ENCODE measurements around the gene AGBL4. TPM values are rescaled to one million over a fixed set of nuclear protein-coding genes. Genes with fewer than 3 reads are reported as not detected.

The AGBL4 gene
- total RNA-seq (2011; cell fraction: chromatin; rRNA removed; ENCODE audit: low replicate concordance) = not detected in 2 replicates
- total RNA-seq (2011; cell fraction: nucleolus; rRNA removed) = not detected in 2 replicates
- total RNA-seq (2011; cell fraction: nucleoplasm; rRNA removed) = not detected in 2 replicates
- total RNA-seq (2014; rRNA removed) (not detected in 2 replicates), total RNA-seq (2014; rRNA removed; fragmentation: Illumina TruSeq; extraction: Trizol) (not detected in 2 replicates), total RNA-seq (2015; rRNA removed; fragmentation: Illumina TruSeq; extraction: Trizol) (0.11 TPM in 1 of 2 replicates, not detected in the other), total RNA-seq (2021) (not detected in 2 replicates), polyA plus RNA-seq (2011; rRNA removed) (0.07 and 0.11 TPM in 2 replicates), polyA plus RNA-seq (2014; fragmentation: Illumina TruSeq; extraction: Trizol) (not detected in 2 replicates), polyA plus RNA-seq (2014; fragmentation: Nextera tagmentation; extraction: Ambion mirVana) (not detected), polyA plus RNA-seq (2014; rRNA removed) (not detected in 2 replicates), polyA minus RNA-seq (2011; rRNA and poly(A)+ RNA removed) (not detected in 2 replicates), Bru-seq, nascent RNA (percentile 12 among the genes with signal in this experiment), BruChase-seq, experiment 1, labeled RNA remaining after a 2-hour chase (percentile 16 among the genes with signal in this experiment), BruChase-seq, experiment 2, labeled RNA remaining after a 6-hour chase (percentile 17 among the genes with signal in this experiment)
- 0.07 TPM in 1 of 2 replicates, not detected in the other for polyA plus RNA-seq (2011; cell fraction: cytosol; rRNA removed)
- not detected in 2 replicates for polyA plus RNA-seq (2011; cell fraction: nucleus; rRNA removed)
- 0.04 TPM in 1 of 2 replicates, not detected in the other for polyA plus RNA-seq (2012)
- polyA minus RNA-seq (2011; cell fraction: cytosol; rRNA and poly(A)+ RNA removed) = not detected in 2 replicates
- polyA minus RNA-seq (2011; cell fraction: nucleus; rRNA and poly(A)+ RNA removed) = not detected in 2 replicates
- long read RNA-seq, experiment 1 = 0 reads
- long read RNA-seq, experiment 2 = 0 reads
- long read RNA-seq, experiment 3 = 0 reads

DNA sequence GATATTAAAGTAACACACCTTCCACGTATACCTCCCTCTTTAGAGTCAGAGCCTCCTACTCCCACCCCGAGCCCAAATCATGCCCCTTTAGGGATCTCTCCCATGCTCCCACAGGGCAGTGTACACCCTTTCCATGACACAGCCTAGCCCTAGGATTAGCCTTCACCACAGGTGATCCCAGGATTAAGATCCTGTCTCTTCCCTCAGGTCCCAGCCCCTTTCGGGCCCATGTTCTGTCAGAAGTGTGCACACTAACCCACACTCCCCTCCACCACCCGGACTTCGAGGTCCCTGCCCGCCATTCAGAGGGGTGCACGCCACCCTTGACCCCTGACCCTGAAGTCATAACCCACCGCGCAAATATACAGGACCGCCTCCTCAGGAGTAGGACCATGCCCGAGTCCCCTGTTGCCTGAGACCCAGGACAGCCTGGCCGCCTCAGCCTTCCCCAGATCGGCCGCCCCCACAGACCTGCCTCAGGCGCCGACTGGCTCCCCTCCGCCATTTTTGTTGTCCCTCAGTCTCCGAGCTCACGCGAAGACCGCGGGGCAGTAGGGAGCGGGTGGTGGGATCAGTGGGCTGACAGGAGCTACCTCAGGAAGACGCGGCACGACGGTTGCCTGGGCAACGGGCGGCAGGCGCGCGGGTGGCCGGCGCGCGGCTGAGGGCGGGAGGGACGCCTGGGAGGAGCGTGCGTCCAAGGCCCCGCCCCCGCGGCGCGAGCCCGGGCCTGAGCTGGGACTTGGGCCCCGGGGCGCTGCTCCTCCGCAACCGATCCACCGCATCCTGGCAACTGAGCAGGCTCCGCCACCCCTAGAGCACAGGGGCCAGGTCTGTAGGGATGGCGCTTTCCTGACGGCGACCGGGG, at the start of gene AGBL4:
Gene AGBL4, minus strand, starts transcription at position 663 of the 868 bp plus-strand sequence.
- Histone ChIP-seq H3K4me1 (replicated peaks in 1 of 2; ENCODE audit: control insufficient read depth in 2 of 2, insufficient read depth in 2 of 2, low read length in 2 of 2) (peaks cover 0 to 7% of the 10 kb centered on the region in 2 experiments; a peak in 1 of 5 replicates), H3K9ac (ENCODE audit: insufficient read depth in 1 of 2, low read depth in 2 of 2, low read length in 2 of 2) (peak within 1 kb of the TSS in 1 of 2 experiments; percentile 78; a peak in 3 of 4 replicates), H3K27ac (ENCODE audit: extremely low read depth, low read depth, low read length) (no peak within 1 kb of the TSS), H3K4me3 (peak within 1 kb of the TSS; percentile 35), H3K79me2 (ENCODE audit: control insufficient read depth, insufficient read depth, low read length) (no peaks in the 10 kb centered on the region), H3K27me3 (ENCODE audit: control insufficient read depth in 2 of 2, insufficient read depth in 2 of 2, low read length in 2 of 2) (no peaks in the 10 kb centered on the region), H3K9me3 (replicated peaks; ENCODE audit: control insufficient read depth, insufficient read depth, low read depth, low read length) (no peaks in the 10 kb centered on the region), H3K36me3 (ENCODE audit: control insufficient read depth, insufficient read depth, low read length) (no peaks in the 10 kb centered on the region), H3K9me1 (ENCODE audit: control insufficient read depth, insufficient read depth, low read length) (no peaks in the 10 kb centered on the region), H3K4me2 (ENCODE audit: insufficient read depth, low read length) (peak within 1 kb of the TSS; percentile 61), H4K20me1 (replicated peaks; ENCODE audit: control insufficient read depth, insufficient read depth, low read length) (no peaks in the 10 kb centered on the region), H2AFZ (ENCODE audit: low read depth, low read length) (peak within 1 kb of the TSS; percentile 76)
- intact Hi-C loops (cut with micrococcal nuclease) (no loop called here), in situ Hi-C loops (cut with MboI) (no loop called here)
- WGBS (ENCODE audit: insufficient coverage, low coverage, missing lambda C conversion rate) = 5% methylated on average over 47 of the region's 56 CpGs
- CTCF ChIA-PET (ENCODE audit: low intra/inter-chr PET ratio) = no interaction called here
- DNase-seq (ENCODE audit: extremely low read depth in 1 of 4, low spot score in 3 of 4) = peak; percentile 50 to 76 (median 64)
- BruUV-seq (replicated peaks) = no TSS peak
- POLR2A ChIA-PET = interaction anchor here (0.6 to 0.7 kb wide), 2 partner anchors 189 to 262 kb away, joined by 3 read pairs; no protein-coding TSS in a partner anchor
- FAIRE-seq = no peak
- ATAC-seq = peak; percentile 99
- TF ChIP-seq GABPB1 (CRISPR knock-in tag; IDR thresholded peaks at IDR 0.05) (no peak), TCF7L2 (IDR thresholded peaks at IDR 0.05; ENCODE audit: low read depth, low read length) (no peak), YY1 (IDR thresholded peaks at IDR 0.05; ENCODE audit: borderline replicate concordance in 1 of 3, control insufficient read depth in 1 of 3, extremely low read depth in 1 of 3, insufficient read depth in 3 of 3, insufficient read length in 1 of 3, insufficient replicate concordance in 2 of 3, low read depth in 1 of 3, low read length in 2 of 3) (peak in 2 of 3 experiments; percentile 17 to 53), RBM15 (IDR thresholded peaks at IDR 0.05; ENCODE audit: insufficient read depth, low read length) (no peak), ZFPM2 (CRISPR knock-in tag; IDR thresholded peaks at IDR 0.05) (no peak), ZKSCAN3 (CRISPR knock-in tag; IDR thresholded peaks at IDR 0.05) (no peak), FUS (optimal IDR thresholded peaks at IDR 0.05; ENCODE audit: low read depth, low read length) (no peak), CEBPG (CRISPR knock-in tag; IDR thresholded peaks at IDR 0.05) (no peak), CEBPG (tag; conservative IDR thresholded peaks at IDR 0.05 in 1 of 2, IDR thresholded peaks at IDR 0.05 in 1 of 2) (no peak)
- TF ChIP-seq, protein P1, sequence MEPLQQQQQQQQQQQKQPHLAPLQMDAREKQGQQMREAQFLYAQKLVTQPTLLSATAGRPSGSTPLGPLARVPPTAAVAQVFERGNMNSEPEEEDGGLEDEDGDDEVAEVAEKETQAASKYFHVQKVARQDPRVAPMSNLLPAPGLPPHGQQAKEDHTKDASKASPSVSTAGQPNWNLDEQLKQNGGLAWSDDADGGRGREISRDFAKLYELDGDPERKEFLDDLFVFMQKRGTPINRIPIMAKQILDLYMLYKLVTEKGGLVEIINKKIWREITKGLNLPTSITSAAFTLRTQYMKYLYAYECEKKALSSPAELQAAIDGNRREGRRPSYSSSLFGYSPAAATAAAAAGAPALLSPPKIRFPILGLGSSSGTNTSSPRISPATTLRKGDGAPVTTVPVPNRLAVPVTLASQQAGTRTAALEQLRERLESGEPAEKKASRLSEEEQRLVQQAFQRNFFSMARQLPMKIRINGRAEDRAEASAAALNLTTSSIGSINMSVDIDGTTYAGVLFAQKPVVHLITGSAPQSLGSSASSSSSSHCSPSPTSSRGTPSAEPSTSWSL (CRISPR knock-in tag; IDR thresholded peaks at IDR 0.05; ENCODE audit: borderline replicate concordance) = no peak
- TF ChIP-seq, protein P2, sequence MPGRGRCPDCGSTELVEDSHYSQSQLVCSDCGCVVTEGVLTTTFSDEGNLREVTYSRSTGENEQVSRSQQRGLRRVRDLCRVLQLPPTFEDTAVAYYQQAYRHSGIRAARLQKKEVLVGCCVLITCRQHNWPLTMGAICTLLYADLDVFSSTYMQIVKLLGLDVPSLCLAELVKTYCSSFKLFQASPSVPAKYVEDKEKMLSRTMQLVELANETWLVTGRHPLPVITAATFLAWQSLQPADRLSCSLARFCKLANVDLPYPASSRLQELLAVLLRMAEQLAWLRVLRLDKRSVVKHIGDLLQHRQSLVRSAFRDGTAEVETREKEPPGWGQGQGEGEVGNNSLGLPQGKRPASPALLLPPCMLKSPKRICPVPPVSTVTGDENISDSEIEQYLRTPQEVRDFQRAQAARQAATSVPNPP (IDR thresholded peaks at IDR 0.05; ENCODE audit: borderline replicate concordance, insufficient read depth, insufficient read length) = no peak
- TF ChIP-seq, protein P3, sequence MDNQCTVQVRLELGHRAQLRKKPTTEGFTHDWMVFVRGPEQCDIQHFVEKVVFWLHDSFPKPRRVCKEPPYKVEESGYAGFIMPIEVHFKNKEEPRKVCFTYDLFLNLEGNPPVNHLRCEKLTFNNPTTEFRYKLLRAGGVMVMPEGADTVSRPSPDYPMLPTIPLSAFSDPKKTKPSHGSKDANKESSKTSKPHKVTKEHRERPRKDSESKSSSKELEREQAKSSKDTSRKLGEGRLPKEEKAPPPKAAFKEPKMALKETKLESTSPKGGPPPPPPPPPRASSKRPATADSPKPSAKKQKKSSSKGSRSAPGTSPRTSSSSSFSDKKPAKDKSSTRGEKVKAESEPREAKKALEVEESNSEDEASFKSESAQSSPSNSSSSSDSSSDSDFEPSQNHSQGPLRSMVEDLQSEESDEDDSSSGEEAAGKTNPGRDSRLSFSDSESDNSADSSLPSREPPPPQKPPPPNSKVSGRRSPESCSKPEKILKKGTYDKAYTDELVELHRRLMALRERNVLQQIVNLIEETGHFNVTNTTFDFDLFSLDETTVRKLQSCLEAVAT (IDR thresholded peaks at IDR 0.05) = no peak
